MCF 10A (cell line): ENCODE data around the gene CXCL6. TPM values are rescaled to one million over a fixed set of nuclear protein-coding genes. Genes with fewer than 3 reads are reported as not detected.
A peak's percentile ranks its signal among the peaks of the same experiment; 100 is the strongest.

ENCODE experiments used
- BruUV-seq: library from RNA; stranded (reverse); fragments of 400-500 nt; replicated peaks from 2 replicates; lab custom pipeline; 2021; lab: Mats Ljungman, UMichigan
- CTCF ChIA-PET: fragments of 300-600 bp; sonication (Branson Sonifier 250); formaldehyde crosslinking; extraction: SDS; loops from one replicate; lab custom pipeline; 2021; ENCODE audit warnings: antibody characterized with exemption, inconsistent platforms; lab: Yijun Ruan, JAX
- POLR2A ChIA-PET: fragments of 300-600, 350-650 bp; sonication (Branson Sonifier 250); formaldehyde crosslinking; extraction: SDS; loops from one replicate; lab custom pipeline; 2020; ENCODE audit warnings: antibody characterized with exemption, inconsistent platforms; lab: Yijun Ruan, JAX
- DNase-seq: peaks from one replicate; pipeline ENCODE4 v3.0.0-alpha.2; 2018; ENCODE audit not compliant: unreplicated experiment
- H3K27ac Mint-ChIP-seq: one replicate; pipeline ENCODE4 v1.8.0; 2022; ENCODE audit warnings: mild to moderate bottlenecking, low read depth, mixed read lengths; ENCODE audit not compliant: unreplicated experiment
- H3K27me3 Mint-ChIP-seq: one replicate; pipeline ENCODE4 v1.8.0; 2022; ENCODE audit warnings: mixed read lengths; ENCODE audit not compliant: insufficient read depth, unreplicated experiment
- H3K36me3 Mint-ChIP-seq: one replicate; pipeline ENCODE4 v1.8.0; 2022; ENCODE audit warnings: mild to moderate bottlenecking, moderate library complexity, mixed read lengths; ENCODE audit not compliant: insufficient read depth, unreplicated experiment
- H3K4me1 Mint-ChIP-seq: one replicate; pipeline ENCODE4 v1.8.0; 2022; ENCODE audit warnings: mixed read lengths; ENCODE audit not compliant: insufficient read depth, unreplicated experiment
- H3K4me3 Mint-ChIP-seq: one replicate; pipeline ENCODE4 v1.8.0; 2022; ENCODE audit warnings: mild to moderate bottlenecking, moderate library complexity, mixed read lengths; ENCODE audit not compliant: unreplicated experiment
- H3K9me3 Mint-ChIP-seq: one replicate; pipeline ENCODE4 v1.8.0; 2022; ENCODE audit warnings: mixed read lengths; ENCODE audit not compliant: unreplicated experiment
- intact Hi-C: fragments of 100-400 bp; cut with micrococcal nuclease; formaldehyde crosslinking; loops from 2 replicates; pipeline ENCODE4 v1.14.1; 2022
- total RNA-seq: library from RNA; stranded (reverse); gene quantifications from 2 replicates; pipeline ENCODE4 v1.2.3, GENCODE V29; 2022
- TF ChIP-seq, protein P1 (sequence below): fragments of 200-600 bp; IDR thresholded peaks from one replicate; pipeline ENCODE4 v1.8.0; 2022; ENCODE audit warnings: antibody characterized with exemption, mild to moderate bottlenecking; ENCODE audit not compliant: unreplicated experiment

Gene CXCL6
- total RNA-seq, 1 experiment from 2014 or later: not detected

DNA sequence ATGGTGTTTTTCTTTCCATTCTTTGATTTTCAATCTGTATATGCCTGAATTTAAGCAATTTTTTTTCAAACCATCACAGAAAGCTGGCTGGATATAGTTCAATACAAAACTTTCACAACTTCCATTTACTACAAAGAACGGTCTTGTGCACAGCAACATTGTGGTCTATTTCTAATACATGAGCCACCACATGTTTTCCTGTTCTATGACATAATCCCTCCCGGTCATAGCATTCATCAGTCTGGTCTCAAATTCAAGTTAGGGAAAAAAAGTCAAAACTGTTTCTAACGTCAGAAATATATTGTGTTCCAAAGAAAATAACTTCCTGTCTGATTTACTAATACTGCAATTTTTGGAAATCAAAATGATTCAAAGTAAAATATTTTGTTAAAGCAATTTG, 7.5 kb upstream of the CXCL6 start:
- intact Hi-C loops: no loop called here
- H3K4me1 Mint-ChIP-seq: peaks cover 1% of the 10 kb centered on the region
- ChIA-PET POLR2A (no interaction called here), CTCF (interaction anchor here (1.1 kb wide), 1 partner anchor 11 kb away, joined by 3 read pairs; no protein-coding TSS in a partner anchor)
- no peaks in the 10 kb centered on the region for H3K27me3 Mint-ChIP-seq
- H3K9me3 Mint-ChIP-seq: peaks cover 7% of the 10 kb centered on the region
- H3K4me3 Mint-ChIP-seq: no peak overlapping the region
- H3K27ac Mint-ChIP-seq: no peak overlapping the region
- DNase-seq: peak; percentile 31
- BruUV-seq: no TSS peak
- TF ChIP-seq, protein P1, sequence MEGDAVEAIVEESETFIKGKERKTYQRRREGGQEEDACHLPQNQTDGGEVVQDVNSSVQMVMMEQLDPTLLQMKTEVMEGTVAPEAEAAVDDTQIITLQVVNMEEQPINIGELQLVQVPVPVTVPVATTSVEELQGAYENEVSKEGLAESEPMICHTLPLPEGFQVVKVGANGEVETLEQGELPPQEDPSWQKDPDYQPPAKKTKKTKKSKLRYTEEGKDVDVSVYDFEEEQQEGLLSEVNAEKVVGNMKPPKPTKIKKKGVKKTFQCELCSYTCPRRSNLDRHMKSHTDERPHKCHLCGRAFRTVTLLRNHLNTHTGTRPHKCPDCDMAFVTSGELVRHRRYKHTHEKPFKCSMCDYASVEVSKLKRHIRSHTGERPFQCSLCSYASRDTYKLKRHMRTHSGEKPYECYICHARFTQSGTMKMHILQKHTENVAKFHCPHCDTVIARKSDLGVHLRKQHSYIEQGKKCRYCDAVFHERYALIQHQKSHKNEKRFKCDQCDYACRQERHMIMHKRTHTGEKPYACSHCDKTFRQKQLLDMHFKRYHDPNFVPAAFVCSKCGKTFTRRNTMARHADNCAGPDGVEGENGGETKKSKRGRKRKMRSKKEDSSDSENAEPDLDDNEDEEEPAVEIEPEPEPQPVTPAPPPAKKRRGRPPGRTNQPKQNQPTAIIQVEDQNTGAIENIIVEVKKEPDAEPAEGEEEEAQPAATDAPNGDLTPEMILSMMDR: no peak
- H3K36me3 Mint-ChIP-seq: no peaks in the 10 kb centered on the region

GRCh38 chr4:73831569-73831968, 4.9 kb upstream of the CXCL6 start:
- no TSS peak for BruUV-seq
- no peaks in the 10 kb centered on the region for H3K36me3 Mint-ChIP-seq
- peaks cover 7% of the 10 kb centered on the region for H3K9me3 Mint-ChIP-seq
- CTCF ChIA-PET: interaction anchor here (0.6 kb wide), 2 partner anchors 52 to 98 kb away, joined by 3 read pairs; no protein-coding TSS in a partner anchor
- intact Hi-C loops: no loop called here
- H3K4me3 Mint-ChIP-seq: no peak overlapping the region
- no peaks in the 10 kb centered on the region for H3K4me1 Mint-ChIP-seq
- DNase-seq: no peak
- H3K27ac Mint-ChIP-seq: no peak overlapping the region
- H3K27me3 Mint-ChIP-seq: no peaks in the 10 kb centered on the region
- TF ChIP-seq, protein P1: no peak
- POLR2A ChIA-PET: no interaction called here

DNA sequence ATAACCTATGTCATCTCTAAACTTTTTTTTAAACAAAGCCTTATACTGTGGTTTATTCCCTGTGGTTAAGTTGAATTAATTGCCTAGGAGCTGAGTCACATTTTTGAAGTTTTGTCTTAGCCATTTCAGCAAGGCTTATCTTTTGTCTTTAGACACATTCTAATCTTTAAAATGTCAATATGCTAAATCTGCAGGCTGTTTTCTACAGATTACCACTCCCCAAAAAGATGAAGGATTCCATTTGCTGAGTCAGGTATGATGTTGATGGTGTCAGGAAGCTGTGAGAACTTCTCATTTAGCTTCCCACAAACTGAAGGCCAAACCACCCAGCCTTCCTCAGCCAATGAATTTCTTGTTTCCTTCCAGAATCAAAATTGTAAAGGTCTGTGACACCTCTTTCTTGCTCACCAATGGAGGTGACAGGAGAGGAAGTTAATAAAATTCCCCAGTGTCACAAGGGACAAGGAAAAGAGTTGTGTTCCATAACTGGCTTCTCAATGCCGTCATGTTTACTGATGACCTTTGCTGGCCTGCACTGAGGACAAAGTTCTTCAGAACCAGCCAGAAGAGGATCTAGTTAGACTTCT, 3.7 kb upstream of the CXCL6 start:
- Mint-ChIP-seq H3K9me3 (no peaks in the 10 kb centered on the region), H3K4me1 (no peaks in the 10 kb centered on the region), H3K27me3 (no peaks in the 10 kb centered on the region), H3K36me3 (peaks cover 5% of the 10 kb centered on the region), H3K27ac (no peak overlapping the region), H3K4me3 (no peak overlapping the region)
- CTCF ChIA-PET: interaction anchor here (1.2 kb wide), 1 partner anchor 14 kb away, joined by 3 read pairs; no protein-coding TSS in a partner anchor
- DNase-seq: no peak
- BruUV-seq: no TSS peak
- intact Hi-C loops: no loop called here
- POLR2A ChIA-PET: interaction anchor here (1.0 kb wide), 1 partner anchor 25 kb away, joined by 3 read pairs; no protein-coding TSS in a partner anchor
- TF ChIP-seq, protein P1: no peak

GRCh38 chr4:73839071-73839470, 2.6 kb downstream of the CXCL6 start:
- POLR2A ChIA-PET: interaction anchor here (0.6 kb wide), 2 partner anchors 30 to 395 kb away, joined by 3 read pairs; partner anchors contain the start of gene CXCL1
- no peak overlapping the region for H3K27ac Mint-ChIP-seq
- H3K4me1 Mint-ChIP-seq: peaks cover 7% of the 10 kb centered on the region
- peaks cover 5% of the 10 kb centered on the region for H3K36me3 Mint-ChIP-seq
- intact Hi-C loops: no loop called here
- TF ChIP-seq, protein P1: no peak
- BruUV-seq: no TSS peak
- no peak overlapping the region for H3K4me3 Mint-ChIP-seq
- H3K9me3 Mint-ChIP-seq: no peaks in the 10 kb centered on the region
- no peak for DNase-seq
- no peaks in the 10 kb centered on the region for H3K27me3 Mint-ChIP-seq
- CTCF ChIA-PET: no interaction called here
